Amniotic stem cell (primary cell): ENCODE data around the gene PSD4.

Source experiments
- DNase-seq: peaks from one replicate; lab custom pipeline; 2025; lab: John Stamatoyannopoulos, UW

PSD4 gene

DNA sequence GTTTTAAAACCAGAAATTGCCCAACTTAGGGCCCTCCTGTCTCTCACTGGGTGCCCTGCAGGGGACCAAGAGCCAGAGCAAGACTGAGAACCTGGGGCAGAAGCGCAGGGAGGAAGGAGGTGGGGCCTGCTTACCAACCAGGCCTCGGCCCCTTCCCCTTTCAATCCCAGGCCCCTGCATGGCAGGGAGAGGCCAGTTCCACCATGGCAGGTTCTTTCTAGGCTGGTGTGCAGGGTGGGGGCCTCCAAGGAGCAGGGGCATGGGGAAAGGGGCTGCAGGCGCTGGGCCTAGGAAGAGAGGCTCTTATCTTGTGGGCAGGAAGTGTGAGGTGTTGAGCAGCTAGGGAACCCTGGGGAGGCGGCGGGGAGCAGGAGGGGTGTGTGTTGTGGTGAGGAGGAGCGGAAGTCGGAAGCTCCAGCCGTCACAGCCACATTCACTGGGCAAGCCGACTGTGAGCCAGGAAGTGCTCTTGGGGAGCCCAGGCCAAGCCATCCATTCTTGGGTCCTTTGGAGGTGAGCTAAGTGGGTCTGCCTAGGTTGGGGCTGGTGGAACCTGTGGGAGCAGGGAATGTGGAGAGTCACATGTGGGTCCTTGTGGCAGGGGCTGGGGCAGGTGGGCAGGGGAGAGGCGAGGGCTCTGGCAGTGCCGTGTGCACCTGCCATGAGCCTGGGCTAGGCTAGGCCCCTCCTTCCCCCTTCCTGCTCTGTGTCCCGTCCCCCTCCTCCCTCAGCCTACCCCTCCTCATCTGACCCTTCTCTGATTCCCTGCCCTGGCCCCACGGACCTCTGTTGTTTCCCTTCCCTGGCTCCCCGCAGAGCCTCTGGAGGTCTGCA lies at the start of gene PSD4:
Gene PSD4, plus strand, starts transcription at position 430 of the 834 bp plus-strand sequence. CDS start 8,486 bp downstream, outside the sequence.
- no peak for DNase-seq

DNA sequence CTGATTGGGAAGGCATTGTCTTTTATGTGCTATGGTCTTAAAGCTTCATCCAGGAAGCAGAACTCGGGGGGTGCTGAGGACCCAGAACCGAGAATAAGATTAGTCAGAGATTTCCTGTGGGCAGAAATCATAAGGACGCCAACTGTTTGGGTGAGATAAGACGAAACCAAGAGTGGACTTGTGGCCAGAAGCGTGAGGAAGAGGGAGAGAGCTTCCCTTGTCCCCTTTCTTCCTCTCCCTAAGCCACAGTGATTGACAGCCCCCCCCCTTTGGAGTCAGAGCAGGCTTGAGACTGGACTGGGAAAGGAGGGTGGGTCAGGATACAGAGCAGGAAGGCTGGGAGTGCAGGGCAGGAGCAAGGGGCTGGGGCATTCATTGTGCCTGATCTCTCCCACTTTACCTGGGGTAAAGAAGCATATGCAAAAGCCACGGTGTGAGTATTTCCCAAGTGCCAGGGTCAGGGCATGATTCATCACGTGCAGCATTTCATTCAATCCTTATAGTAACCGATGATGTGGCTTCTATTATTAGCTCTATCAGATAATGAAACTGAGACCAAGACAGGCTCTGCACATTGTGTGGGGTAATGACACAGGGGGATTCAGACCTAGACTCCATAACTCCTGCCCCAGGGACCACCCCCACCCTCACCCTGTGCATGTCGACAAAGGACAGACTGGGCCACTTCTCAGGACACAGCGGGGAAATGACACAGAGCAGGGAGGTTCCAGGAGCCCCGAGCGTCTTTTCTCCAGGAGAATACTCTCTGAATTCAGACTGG lies 49.4 kb upstream of the PSD4 start:
- no peak for DNase-seq

DNA sequence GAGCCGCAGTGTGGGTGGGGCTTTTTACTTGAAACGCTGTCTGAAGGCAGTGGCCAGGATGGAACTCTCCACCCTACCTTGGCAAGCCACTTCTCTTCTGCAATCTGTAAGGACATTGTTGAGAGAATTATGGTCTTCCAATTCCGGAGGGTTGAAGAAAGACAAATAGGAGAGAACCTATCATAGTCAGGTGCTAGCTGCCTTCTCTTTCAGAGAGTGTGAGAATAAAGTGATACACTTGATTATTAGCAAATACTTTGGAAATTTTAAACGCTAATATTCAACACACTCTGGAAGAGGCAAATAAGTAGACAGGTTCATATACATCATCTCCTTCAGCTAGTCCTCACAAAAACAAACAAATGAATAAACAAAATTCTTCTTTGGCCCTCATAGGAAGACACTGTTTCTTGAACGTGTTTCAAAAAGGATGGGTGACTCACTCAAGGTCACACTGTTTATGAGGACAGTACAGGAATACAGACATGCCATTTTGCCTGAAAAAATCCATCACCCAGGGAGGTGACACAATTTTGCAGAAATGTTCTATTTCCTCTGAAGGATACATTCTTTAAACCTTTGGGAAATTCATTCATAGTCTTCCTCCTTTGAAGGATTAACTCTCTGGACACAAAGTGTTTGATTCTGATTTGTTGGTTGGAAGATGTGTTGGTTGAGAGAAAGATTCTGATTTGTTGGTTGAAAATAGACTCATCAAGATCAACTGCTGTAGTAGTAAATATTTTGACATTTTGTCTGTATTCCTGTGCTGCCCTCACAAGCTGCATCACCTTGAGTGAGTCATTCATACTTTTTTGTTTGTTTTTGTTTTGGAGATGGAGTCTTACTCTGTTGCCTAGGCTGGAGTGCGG lies 48.6 kb upstream of the PSD4 start:
- DNase-seq = no peak

DNA sequence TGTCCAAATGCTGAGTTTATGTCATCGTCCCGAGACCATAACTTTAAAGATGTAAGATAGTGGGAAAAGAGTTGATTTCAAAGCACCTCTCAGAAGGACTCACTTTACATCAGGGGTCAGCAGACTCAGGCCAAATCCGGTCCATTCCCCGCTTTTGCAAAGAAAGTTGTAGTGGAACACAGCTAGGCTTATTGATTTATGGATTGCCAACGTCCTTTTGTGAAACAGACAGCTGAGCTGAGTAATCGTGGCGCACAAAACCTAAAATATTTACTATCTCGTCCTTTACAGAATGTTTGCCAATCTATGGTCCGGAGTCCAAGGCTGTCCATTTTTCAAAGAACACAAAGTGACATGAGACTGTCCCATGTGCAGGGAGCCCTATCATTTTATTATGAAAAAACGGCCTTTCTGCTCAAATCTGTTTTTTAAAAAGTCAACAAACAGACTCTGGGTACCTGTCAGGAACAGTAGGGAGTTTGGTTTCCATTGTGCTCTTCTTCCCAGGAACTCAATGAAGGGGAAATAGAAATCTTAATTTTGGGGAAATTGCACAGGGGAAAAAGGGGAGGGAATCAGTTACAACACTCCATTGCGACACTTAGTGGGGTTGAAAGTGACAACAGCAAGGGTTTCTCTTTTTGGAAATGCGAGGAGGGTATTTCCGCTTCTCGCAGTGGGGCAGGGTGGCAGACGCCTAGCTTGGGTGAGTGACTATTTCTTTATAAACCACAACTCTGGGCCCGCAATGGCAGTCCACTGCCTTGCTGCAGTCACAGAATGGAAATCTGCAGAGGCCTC lies 46.7 kb upstream of the PSD4 start, which contains the start of gene IL1RN:
Gene IL1RN, plus strand, starts transcription at position 754 of the 801 bp plus-strand sequence. Its CDS starts 27 bp downstream, at position 781.
- no peak for DNase-seq

DNA sequence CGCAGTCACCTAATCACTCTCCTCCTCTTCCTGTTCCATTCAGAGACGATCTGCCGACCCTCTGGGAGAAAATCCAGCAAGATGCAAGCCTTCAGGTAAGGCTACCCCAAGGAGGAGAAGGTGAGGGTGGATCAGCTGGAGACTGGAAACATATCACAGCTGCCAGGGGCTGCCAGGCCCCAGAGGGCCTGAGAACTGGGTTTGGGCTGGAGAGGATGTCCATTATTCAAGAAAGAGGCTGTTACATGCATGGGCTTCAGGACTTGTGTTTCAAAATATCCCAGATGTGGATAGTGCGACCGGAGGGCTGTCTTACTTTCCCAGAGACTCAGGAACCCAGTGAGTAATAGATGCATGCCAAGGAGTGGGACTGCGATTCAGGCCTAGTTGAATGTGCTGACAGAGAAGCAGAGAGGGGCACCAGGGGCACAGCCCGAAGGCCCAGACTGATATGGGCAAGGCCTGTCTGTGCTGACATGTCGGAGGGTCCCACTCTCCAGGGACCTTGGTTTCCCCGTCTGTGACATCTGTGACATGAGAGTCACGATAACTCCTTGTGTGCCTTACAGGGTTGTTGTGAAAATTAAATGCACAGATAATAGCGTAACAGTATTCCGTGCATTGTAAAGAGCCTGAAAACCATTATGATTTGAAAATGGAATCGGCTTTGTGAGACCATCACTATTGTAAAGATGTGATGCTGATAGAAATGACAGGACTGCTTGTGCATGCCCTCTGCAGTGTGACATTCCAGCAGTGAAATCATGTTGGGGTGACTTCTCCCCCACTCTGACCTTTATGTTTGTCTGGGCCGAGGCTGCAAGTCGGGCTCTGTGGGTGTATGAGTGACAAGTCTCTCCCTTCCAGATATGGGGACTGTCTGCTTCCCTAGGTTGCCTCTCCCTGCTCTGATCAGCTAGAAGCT lies 45.9 kb upstream of the PSD4 start:
- DNase-seq = no peak

DNA sequence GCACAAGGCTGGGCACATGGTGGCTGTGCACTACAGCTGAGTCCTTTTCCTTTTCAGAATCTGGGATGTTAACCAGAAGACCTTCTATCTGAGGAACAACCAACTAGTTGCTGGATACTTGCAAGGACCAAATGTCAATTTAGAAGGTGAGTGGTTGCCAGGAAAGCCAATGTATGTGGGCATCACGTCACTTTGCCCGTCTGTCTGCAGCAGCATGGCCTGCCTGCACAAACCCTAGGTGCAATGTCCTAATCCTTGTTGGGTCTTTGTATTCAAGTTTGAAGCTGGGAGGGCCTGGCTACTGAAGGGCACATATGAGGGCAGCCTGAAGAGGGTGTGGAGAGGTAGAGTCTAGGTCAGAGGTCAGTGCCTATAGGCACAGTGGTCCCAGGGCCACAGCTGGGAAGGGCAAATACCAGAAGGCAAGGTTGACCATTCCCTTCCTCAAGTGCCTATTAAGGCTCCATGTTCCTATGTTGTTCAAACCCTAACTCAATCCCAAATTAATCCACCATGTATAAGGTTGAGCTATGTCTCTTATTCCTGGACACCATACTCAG lies 44.2 kb upstream of the PSD4 start:
- DNase-seq = no peak

DNA sequence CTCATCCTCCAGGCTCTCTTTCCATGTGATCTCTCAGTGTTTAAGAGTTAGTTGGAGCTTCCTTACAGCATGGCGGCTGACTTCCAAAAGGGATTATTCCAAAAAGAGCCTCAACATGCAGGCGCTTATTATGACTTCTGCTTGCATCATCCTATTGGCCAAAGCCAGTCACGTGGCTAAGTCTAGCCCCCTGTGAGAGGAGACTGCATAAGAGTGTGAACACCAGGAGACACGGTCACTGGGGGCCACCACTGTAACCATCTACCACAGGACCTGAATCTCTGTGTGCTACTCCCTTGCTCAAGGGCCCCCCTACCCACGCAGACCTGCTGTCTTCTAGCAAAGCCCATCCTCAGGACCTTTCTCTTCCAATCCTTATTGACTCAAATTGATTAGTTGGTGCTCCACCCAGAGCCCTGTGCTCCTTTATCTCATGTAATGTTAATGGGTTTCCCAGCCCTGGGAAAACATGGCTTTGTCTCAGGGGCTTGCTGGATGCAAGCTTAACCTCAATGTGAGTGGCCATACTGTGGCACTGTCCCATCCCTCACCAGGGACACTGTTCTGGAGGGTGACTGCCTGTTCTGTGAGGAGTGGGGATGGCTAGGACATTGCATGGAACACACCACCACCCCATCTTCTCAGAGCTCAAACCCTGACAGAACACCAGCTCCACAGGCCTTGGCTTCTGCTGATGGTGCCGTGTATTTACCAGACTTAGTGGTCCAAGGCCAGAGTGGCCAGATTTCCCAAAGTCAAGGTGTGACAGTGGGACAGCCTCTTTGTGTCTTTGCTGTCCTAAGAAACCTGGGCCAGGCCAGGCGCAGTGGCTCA lies 42.2 kb upstream of the PSD4 start:
- DNase-seq = no peak

DNA sequence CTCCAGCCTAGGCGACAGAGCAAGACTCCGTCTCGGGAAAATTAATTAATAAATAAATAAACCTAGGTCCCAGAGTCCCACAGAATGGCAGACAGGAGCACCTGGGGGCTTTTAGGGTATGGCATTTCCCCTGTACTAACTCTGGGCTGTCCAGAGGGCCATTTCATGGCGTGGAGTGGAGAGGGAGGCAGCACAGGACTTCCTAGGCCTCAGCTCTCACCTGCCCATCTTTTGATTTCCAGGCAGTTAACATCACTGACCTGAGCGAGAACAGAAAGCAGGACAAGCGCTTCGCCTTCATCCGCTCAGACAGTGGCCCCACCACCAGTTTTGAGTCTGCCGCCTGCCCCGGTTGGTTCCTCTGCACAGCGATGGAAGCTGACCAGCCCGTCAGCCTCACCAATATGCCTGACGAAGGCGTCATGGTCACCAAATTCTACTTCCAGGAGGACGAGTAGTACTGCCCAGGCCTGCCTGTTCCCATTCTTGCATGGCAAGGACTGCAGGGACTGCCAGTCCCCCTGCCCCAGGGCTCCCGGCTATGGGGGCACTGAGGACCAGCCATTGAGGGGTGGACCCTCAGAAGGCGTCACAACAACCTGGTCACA lies 41.3 kb upstream of the PSD4 start:
- no peak for DNase-seq

DNA sequence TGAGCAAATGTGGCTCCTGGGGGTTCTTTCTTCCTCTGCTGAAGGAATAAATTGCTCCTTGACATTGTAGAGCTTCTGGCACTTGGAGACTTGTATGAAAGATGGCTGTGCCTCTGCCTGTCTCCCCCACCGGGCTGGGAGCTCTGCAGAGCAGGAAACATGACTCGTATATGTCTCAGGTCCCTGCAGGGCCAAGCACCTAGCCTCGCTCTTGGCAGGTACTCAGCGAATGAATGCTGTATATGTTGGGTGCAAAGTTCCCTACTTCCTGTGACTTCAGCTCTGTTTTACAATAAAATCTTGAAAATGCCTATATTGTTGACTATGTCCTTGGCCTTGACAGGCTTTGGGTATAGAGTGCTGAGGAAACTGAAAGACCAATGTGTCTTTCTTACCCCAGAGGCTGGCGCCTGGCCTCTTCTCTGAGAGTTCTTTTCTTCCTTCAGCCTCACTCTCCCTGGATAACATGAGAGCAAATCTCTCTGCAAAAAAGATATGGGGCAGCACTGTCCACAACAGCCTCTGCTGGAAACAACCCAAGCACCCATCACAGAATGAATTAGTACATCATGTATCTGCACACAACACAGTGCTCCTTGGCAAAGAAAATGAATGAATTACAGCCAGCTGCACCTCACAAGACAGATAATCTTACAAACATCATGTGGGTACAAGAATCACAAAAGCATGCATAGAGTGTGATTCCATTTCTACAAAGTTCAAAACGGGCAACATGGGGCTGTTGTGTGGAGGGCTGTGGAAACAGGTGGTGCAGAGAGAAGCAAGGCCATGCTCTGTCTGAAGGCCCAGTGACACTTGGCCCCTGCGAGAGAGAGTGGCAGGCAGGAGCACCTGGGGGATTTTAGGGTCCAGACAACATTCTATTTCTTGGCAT lies 39.8 kb upstream of the PSD4 start:
- no peak for DNase-seq

DNA sequence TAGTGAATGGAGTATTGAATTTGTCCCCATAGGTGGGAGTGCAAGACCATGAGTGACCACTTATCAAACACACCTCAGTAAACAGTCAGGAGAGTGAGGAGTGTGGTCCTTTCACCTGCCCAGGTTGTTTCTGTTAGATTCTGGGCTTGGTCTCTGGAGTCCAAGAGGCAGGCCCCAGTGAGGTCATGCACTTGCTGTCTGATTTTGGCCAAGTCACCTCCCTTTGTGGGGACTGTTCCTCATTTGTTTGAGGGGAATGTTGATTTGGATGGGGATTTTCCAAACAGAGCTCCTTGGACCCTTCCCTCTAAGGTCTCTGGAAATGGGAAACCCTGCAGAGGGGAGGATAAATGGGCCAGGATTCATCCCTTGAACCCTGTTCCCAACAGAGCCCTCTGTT lies 39.1 kb upstream of the PSD4 start:
- no peak for DNase-seq

DNA sequence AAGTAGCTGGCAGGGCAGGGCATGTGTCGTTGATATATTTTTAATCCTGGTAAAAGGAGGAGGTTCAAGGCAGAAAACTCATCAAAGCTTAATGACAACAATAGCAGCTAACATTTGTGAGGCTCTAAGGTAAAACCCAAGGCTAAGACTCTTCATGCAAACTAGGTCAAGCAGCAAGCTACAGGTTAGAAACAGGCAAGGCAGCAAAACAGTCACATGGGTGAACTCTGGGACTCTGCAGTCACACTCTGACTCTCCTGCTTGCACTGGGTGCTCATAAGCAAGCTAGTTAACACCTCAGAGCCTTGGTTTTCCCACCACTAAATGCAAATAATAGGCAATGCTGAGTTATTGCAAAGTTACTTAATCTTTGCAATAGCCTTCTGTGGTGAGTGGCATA lies 38.5 kb upstream of the PSD4 start:
- no peak for DNase-seq

DNA sequence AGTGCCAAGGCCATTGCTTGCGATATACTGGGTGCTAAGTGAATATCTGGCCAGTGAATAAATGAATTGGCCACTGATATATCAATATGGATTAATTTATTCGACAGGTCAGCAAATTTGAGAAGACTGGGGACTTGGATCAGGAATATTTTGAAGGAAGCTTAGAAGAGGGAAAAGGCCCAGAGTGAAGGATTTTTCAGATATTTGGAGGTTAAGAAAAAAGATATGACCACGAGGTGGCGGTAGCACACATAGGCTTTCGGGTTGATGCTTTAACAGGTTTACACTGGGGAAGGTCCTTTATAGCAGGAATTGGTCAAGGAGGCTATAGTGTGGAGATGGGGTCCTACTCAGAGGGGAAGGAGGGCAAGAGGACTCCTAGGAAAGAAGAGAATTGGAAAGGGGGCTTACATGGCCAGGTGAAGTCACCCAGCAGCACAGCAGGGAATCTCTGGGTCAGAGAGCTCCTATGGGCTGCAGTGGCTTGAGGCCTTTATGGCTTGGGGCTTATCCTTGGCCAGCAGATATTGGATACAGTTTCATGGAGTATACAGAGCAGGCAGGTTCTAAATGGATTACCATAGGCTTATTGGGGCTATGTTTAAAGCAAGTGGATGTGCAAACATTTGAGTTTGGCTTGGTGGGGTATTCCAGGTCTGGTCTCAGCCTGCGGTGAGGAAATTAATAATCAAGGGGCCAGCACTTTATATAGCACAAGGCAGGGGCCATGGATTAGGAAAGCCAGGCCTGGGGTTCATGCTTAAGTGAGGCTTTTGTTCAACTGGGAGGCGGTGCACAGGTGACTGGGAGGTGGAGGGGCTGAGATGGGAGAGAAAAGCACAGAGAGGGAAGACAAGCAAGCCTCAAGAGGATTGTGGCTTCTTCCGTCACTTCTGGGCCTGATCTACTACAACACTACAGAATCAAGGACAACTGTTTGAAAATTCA lies 36.7 kb upstream of the PSD4 start:
- peak; percentile 50 for DNase-seq

DNA sequence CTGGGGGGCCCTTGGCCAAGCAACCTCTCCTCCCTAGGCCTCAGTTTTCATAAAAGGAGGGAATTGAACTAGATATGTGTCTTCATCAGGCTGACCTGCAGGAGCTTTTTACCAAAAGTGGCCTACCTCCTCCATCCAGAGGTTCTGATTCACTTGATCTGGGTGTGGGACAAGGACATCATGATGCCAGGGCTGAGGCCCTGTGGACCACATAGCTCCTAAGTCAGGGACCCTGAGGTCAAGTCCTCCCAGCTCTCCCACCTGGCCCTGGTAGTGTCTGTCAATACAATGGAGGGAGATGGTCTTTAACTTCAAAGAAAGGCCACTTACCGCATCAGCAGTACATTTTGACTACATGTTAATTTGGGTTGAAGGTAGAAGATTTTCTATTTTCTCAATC lies 35.9 kb upstream of the PSD4 start:
- DNase-seq = no peak

DNA sequence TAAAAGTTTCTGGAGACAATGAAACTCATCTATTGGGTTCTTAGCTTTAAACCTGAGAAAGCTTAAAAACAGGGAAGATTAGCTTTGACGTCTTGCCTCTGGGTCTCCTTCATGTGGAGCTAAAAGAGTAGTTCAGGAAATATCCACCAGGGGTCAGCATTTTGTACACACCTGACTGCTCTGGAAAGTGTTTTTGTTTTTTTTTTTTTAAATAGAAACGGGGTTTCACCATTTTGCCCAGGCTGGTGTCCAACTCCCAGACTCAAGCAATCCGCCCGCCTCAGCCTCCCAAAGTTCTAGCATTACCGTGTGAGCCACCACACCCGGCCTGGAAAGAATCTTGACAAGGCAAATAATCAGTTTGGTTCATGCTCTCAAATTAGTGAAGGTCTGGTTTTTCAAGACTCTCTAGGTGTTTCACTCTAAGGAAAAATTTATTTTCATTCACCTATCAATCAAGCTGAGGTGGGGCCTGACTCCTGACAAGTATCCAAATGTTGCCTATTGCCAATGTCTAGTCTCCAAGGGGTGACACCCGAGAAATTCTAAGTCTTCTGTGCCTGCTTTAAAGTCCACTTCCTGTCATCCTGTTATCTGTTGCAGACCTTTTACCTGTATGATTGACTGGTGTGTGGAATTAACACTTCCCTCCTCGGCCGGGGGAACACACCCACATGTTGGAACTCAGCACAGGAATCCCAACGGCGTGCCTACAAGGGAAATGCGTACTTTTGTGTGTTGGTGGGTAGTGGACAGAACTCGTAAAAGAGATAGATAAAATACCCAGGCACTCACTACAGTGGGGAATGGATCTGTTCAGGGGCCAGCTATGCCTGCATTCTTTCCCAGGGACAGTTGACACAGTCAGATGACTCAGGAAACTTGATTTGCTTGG lies 35.1 kb upstream of the PSD4 start:
- peak; percentile 60 for DNase-seq

DNA sequence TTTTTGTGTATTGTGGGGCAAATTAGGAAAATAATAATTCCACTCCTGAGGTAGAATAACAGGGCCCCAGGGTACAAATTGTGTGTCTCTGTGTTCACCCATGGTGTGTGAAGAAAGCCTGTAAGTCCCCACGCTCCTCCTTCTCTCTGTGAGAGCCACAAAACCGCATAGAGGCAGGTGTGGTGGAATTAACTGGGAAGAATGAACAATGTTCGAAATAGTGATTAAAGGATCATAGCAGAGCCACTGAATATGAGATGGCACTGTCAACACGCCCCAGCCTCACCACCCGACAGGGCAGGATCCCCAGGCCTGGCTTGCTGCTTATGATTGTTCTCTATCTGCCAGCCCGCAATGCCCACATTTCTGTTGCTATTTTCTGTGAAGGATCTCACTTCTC lies 32.3 kb upstream of the PSD4 start:
- DNase-seq = no peak
